ENCODE results near the gene MACROD1. TPM values are rescaled to one million over a fixed set of nuclear protein-coding genes. Genes with fewer than 3 reads are reported as not detected.

Gene MACROD1, protein sequence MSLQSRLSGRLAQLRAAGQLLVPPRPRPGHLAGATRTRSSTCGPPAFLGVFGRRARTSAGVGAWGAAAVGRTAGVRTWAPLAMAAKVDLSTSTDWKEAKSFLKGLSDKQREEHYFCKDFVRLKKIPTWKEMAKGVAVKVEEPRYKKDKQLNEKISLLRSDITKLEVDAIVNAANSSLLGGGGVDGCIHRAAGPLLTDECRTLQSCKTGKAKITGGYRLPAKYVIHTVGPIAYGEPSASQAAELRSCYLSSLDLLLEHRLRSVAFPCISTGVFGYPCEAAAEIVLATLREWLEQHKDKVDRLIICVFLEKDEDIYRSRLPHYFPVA
- 22.9 TPM for total RNA-seq

DNA sequence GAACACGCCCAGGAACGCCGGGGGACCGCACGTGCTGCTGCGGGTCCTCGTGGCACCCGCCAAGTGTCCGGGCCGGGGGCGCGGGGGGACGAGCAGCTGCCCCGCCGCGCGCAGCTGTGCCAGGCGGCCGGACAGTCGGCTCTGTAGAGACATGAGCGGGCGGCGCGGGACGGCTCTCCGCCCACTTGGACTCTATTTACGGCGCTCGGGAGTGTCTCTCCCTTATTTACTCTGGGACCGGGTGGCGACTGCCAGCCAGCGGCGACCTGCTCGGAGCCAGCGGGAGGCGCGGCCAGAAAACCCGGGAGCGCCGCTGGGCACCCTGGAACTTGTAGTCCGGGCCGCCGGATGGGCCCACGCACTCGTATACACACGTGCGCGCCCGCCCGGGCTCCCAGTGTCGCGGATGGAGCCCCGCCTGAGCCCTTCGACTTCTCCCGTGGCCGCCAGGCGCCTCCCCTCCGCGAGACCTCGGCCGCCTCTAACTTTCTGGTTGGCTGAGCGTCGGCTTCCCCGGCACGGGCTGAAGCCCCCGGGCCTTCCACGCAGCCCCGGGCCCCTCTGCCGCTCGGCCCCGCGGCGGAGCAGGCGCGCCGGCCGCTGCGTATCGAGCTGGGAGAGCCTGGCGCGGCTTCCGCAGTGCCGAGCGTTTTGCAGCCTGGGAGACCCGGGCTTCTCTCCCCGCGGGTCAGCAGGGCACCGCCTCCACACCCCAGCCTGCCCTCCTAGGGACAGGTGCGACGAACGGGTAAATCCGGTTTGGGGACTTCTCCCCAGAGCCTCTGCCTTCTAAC is at the start of gene MACROD1:
MACROD1 (minus strand) TSS at position 272 of the 794 bp plus-strand sequence; CDS start at position 153, 119 bp downstream.
- ATAC-seq: peak; percentile 93

DNA sequence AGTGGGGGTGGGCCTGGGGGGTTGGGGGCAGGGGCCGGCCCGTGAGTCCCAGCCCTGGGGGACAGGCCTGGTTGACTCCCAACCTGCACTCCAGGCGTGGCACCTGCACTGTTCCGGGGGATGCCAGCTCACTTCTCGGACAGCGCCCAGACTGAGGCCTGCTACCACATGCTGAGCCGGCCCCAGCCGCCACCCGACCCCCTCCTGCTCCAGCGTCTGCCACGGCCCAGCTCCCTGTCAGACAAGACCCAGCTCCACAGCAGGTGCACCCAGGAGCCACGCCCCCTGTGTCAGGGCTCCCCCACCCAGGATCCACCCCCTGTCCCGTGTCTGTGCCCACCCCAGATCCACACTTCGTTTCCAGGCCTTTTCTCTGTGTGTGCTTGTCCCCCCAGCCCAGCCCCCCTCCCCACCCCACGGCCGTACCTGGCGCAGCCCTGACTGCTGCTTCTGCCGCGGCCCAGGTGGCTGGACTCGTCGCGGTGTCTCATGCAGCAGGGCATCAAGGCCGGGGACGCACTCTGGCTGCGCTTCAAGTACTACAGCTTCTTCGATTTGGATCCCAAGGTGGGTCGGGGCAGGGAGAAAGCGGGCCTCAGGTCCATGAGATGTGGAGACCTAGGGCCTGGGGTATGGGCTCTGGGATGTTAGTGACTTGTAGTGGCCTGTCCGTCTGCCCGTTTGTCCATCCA is 45.4 kb upstream of the MACROD1 start:
- ATAC-seq: no peak

DNA sequence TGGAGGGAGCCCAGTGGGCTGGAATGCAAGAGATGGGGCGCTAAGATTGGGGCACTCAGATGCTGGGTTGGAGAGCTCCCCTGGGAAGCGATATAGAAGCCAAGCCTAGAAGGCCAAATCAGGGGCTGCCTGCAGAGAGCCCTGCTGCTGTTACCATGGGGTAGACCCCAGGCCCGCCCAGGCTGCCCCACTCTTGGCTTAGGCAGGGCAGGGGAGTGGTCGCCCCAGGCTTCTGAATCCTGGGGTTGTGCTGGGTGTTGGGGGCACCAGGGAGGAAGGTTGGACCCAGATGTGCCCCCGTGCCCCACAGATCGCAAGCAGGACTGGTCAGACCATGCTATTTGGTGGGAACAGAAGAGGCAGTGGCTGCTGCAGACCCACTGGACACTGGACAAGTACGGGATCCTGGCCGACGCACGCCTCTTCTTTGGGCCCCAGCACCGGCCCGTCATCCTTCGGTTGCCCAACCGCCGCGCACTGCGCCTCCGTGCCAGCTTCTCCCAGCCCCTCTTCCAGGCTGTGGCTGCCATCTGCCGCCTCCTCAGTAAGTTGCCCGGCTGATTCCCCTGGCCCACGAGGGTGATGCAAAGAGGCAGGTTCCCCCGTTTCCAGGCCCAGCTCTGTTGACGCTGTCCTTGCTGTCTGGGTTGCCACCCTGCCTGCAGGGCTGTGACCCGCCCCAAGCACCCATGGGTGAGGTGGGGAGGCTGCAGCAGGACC is 44.5 kb upstream of the MACROD1 start:
- ATAC-seq: no peak

DNA sequence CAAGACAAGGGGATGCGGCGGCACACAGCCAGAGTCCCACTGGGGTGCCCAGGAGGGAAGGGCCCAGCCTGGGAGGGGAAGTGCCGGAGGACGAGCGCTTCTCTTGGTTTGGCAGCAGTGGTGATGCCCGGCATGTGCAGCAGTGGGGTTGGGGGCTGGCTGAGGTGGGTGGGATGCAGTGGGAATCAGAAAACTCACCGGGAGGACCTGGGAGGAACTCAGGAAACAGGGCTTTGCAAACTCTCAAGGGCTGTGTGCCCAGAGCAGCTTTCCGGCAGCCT is 43.6 kb upstream of the MACROD1 start:
- ATAC-seq: no peak

DNA sequence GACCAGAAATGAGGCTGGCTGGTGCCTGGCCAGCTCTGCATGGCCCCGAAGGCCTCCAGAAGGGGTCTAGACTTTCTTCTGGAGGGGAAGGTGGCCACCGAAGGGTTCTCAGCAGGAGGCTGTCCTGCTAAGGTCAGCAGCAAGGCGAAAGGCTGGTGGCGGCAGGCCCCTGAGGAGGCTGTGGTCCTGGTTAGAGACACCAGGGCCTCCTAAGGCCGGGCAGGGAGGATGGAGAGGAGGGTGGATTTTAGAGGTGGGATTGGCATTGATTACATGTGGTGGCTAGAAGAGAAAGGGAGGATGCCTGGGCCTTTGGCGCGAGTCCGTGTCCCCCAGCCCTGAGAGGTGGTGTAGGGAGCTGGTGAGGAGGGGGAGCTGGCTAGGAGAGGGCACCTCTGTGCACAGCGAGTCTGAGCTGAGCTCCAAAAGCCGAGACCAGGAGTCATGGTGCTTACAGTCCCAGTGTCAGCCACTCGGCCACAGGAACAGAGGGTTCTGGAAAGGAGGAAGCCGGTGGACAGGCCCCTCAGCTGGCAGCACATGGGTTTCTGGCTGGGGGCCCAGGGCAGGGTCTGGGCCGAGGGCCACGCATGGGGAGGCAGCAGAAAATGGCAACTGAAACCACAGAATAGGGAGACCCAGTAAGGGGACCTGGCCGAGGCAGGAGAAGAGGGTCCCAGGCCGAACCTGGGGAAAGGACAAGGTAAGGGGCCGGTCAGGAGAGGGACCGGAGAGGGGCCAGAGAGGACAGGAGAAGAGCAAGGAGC is 43.1 kb upstream of the MACROD1 start:
- ATAC-seq: no peak

DNA sequence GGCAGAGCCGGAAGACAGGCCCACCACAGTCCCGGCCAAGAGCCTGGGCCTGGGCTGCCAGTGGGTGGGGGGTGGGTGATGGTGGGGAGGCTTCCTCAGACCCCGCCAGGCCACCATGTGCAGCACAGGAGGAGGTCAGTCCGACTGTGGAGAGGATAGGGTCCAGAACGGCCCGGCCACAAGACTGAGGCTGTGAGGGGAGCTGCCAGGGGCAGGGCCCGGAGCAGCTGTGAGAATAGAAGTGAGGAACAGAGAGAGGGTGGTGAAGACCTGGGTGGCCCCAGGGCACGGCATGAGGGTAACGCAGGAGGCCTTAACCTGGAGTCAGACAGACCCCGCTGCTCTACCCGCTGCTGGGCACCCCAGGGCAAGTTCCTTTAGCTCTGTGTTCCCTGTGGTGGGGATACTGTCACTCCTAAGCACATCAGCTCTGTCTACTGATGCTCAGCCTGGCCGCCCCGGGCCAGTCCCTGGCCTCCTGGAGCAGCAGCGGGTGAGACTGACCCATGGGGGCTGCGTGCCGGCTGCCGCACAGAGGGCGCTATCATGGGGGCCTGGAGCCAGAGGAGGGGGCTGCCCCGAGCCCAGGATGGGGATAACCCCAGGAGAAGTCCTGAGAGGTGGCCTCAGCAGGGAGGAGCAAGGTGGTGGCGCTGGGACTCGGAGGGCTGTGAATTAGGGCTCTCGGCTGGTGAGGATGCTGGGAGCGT is 42.3 kb upstream of the MACROD1 start:
- ATAC-seq: no peak

DNA sequence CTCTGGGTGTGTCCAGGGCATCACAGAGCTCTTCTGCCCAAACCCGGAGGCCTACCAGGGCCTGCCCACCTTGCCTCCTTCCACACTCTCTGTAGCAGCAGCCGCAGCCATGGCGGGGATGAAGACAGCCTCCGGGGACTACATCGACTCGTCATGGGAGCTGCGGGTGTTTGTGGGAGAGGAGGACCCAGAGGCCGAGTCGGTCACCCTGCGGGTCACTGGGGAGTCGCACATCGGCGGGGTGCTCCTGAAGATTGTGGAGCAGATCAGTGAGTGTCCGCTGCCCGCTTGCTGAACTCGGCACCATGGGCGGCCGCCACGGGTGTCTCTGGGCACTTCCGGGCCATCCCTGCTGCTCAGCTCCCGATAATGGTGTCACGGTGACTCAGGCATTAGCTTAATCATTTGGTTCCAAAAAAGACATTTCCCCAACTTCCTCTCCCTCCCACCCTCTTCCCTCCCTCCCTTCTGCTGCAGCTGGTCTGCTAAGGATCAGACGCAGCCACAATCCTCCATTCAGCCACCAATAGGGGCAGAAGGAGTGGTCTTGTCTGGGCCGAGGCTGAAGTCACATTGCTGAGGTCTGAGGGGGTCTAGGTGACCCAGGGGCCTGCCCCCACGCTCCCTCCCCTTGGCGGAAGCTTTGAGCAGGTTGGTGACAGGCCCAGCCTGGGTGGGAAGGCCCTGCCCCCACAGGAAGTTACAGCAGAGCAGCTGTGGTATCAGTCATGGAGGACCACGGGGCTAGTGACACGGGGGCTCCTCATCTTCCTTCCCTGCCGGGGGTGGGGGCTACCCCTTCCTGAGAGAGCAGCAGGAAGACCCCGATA is 41.6 kb upstream of the MACROD1 start:
- peak; percentile 32 for ATAC-seq

DNA sequence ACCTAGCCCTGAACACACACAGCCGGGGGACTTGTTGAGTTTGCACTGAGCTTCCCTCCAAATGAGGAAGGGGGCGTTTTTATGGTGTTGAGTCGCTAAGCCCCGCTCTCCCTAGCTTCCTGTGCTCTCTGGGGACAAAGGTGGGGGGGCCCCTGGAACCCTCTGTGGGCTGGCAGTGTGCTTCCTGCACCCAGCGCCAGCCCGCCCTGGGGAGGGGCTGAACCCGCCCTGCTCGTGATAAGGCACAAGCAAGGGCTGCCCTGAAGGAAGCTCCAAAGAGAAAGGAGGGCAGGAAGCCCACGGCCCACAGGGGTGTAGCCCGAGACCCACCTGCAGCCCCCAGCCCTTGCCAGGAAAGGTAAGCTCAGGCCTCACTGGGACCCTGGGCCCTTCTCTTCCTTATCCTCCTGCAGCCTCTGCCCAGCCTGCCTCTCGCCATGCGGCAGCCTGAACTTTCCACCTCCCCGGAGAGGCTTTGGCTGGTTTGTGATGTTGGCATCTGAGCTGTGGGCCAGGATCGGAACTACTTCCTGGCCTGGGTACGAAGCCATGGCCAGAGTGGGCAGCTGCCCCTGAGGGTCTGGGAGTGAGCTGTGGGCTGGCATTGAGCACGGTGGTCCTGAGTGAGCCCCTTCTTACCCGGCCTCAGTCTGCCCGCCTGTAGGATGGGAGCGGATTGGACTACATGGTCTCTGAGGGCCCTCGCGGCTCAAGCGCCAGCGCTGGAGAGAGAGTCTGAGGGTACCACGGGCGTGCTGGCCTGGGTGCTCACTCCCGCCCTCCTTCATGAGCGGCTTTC is 40.7 kb upstream of the MACROD1 start, which contains the start of gene FERMT3:
FERMT3 (plus strand) TSS at position 265 of the 799 bp plus-strand sequence. CDS start 644 bp downstream, outside the sequence.
- peak; percentile 20 for ATAC-seq

DNA sequence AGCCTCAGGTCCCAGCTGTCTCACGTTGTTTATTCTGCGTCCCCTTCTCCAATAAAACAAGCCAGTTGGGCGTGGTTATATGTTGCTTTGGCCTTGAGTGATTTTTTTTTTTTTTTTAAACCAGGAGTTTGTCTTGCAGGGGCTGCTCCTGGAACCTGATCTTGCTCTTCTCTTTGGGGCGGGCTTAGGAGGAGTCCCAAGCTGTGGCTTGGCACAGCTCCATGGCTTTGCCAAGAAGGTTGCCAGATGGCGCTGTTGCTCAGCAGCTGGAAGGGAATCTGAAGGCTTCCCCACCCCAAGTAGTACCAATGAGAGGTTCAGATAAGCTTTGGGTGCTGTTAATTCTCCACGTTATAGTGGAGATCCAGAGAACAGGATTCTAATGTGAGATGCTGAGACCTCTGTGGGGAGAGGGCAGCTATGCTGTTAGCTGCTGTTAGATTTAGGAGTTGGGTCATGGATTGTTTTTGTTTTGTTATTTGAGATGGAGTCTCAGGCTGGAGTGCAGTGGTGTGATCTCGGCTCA is 38.6 kb upstream of the MACROD1 start:
- peak; percentile 69 for ATAC-seq

DNA sequence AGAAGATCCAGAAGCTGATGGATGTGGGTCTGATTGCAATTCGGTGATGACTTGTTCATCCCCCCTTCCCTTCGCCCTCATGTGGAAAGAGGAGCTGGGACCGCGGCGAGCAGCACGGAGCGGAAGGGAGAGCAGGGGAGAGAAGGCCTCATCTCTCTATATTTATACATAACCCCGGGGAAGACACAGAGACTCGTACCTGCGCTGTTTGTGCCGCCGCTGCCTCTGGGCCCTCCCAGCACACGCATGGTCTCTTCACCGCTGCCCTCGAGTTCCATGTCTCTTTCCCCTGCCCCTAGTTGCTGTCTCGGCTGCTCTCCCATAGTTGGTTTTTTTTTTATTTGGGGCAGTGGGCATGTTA is 38.1 kb upstream of the MACROD1 start:
- no peak for ATAC-seq

DNA sequence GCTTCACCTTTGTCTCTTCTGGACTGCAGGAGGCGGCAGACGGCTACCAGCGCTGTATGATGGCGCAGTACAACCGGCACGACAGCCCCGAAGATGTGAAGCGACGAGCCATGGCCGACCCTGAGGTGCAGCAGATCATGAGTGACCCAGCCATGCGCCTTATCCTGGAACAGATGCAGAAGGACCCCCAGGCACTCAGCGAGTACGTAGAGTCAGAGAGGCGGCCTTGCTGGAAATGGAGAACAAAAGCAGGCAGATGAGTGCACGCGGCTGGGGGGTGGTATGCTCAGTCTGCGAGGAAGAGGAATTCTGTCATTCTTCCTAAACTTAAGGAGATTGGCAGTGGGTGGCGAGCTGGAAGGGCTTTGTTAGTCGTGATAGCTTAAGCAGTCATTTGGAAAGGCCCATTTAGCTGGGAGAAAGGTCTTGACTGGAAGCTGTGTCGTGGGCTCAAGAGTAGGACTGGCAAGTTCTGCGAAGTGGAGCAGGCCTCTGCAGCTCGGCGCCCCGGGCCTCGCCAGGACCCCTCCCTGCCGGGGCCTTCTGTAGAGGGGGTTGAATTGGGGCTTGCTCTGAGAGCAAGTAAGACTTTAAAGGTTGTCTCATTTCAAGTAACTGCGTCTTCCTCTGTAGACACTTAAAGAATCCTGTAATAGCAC is 37.6 kb upstream of the MACROD1 start:
- ATAC-seq: no peak

DNA sequence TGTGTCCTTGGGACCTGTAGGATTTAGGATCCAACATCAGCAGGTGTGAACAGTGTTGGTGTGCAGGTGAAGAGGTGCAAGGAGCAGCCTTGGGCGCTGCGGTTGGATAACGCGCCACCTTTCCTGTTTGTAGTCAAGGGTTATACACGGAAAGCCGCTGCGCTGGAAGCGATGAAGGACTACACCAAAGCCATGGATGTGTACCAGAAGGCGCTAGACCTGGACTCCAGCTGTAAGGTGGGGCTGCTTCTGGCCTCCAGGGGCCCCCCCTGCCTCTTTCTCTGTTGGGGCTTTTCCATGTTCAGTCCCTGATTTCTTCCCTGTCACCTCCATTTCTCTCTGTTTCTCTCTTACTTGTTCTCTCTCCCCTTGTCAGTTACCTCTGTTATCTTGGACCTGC is 37.1 kb upstream of the MACROD1 start:
- no peak for ATAC-seq

DNA sequence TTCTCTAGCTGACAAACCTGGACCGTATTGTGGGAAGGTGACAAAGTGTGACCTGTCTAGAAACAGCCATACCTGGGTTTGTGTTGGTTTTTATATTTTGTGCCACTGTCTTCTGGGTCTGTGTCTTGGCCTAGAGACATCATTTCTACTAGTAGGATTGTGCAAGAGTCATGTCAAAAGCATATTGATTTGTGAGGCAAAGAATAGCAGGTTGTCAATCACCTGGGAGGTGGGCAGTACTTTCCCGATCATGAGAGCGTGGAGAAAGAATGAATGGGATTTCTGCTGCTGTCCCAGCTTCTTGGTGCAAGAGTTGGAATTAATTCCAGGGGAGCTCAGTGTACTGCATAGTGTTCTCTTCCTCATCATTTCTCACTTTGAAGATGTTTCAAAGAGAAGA is 35.6 kb upstream of the MACROD1 start:
- ATAC-seq: no peak

DNA sequence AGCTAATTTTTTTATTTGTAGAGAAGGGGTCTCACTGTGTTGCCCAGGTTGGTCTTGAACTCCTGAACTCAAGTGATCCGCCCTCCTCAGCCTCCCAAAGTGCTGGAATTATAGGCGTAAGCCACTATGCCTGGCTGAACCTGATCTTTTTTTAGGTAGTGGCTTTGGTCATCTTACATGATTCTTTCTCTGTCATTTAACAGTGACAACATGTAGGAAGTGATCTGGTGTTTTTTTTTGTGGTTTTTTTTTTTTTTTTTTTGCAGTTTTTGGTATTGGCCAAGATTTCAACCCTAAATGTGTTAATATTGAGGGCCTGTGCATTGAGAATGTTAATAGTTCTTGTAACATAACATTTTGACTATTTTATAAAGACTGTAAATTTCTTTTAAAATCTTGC is 32.6 kb upstream of the MACROD1 start:
- no peak for ATAC-seq

DNA sequence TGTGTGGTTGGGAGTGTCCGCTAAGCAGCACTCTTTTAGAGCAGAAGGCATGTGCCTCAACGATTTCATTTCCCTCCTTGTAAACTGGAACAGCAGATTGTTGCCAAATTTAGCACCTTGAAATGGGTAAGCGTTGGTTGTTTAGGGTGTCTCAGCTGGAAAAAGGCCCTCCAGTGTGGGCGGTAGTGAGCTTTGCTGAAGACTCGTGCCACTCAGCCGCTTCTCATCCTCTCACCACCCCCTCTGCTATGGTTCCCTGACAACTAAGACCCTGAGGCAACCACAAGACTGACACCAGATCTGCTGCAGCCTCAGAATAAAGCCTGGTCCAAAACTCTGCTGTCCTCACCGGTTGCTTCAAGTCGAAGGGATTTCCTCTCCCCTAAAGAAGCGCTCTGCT is 30.7 kb upstream of the MACROD1 start:
- no peak for ATAC-seq

DNA sequence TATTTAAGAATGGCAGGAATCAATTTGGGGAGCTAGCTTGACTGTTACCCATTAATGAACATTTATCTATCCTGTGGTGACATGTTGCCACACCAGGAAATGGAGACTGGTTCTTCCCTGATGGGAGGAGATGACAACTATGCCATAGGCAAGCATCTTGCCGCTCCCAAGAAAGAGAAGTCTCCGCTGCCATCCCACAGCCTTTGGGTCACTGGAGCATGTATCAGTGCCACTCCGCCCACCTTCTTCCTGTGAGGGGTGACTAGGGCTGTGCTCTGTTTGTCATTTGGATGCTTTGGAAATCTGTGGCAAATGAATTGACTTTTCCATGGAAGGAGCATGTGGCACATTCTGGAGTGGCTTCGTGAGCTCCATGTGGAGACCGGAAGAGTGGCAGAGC is 26.5 kb upstream of the MACROD1 start:
- ATAC-seq: no peak

DNA sequence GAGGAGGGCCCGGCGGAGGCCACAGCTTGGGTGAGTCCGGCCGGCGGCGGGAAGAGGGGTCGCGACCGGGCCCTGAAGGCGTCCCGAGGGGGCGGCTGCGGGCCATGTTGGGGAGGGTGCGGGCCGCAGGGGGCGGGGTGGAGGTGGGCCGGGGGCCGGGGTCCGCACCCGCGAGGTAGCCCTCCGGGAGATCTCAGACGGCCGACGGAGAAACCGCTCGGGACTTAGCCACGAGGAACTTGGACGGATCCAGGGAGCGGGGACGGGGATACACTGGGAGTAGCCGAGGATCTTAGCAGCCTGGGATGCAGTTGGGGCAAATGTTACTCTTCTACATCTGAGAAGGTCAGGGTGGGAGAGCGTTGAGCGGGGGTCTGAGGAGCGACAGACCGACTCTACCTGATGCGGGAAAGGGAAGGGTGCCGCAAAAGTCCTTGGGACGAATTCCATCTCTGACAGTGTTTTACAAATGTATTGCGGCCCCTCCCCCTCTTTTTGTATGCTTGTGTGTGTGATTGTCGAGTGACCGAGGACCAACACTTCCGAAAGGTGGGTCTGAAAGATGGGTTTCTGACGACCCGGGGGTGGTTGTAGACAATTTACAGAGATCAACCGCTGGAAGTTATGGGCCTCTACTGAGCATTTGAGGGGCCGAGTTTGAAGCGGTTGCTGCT is 20.7 kb upstream of the MACROD1 start:
- no peak for ATAC-seq

Measured in esophagus mucosa (tissue), 1 donor.